Stimulated activated memory B cell treated with anti-CD40 and anti-IgM and Interleukin-4, amounts not matched to agents 10 μg/mL and 1 μg/mL and 100 μg/mL, for 72 hours (primary cell): ENCODE data around the gene MPZL1.
"Not testable (repeated sequence)": the region's sequence is repeated elsewhere in the genome, so short reads cannot be mapped to it uniquely, and the experiment has no call there.

Experiments
- ATAC-seq: fragments of 150-1000 bp; cut with Tn5 transposase; 2 replicates; pipeline ENCODE4 v1.10.0; 2021
- H3K27ac Mint-ChIP-seq: one replicate; pipeline ENCODE4 v1.8.0; 2022; ENCODE audit warnings: mild to moderate bottlenecking, mixed read lengths
- H3K27me3 Mint-ChIP-seq: one replicate; pipeline ENCODE4 v1.8.0; 2022; ENCODE audit warnings: mixed read lengths
- H3K36me3 Mint-ChIP-seq: one replicate; pipeline ENCODE4 v1.8.0; 2022; ENCODE audit warnings: mixed read lengths
- H3K4me1 Mint-ChIP-seq: one replicate; pipeline ENCODE4 v1.8.0; 2022; ENCODE audit warnings: mixed read lengths
- H3K4me3 Mint-ChIP-seq: one replicate; pipeline ENCODE4 v1.8.0; 2022; ENCODE audit warnings: mild to moderate bottlenecking, moderate library complexity, mixed read lengths
- H3K9me3 Mint-ChIP-seq: one replicate; pipeline ENCODE4 v1.8.0; 2022; ENCODE audit warnings: mixed read lengths

Gene MPZL1

GRCh38 chr1:167720965-167721616, 691 bp upstream of the MPZL1 start:
- H3K4me1 Mint-ChIP-seq, result peaks cover 57% of the 10 kb centered on the region
- H3K27me3 Mint-ChIP-seq, result no peaks in the 10 kb centered on the region
- peak overlapping the region; percentile 85 for H3K27ac Mint-ChIP-seq
- H3K4me3 Mint-ChIP-seq, result peak overlapping the region; percentile 88
- ATAC-seq, result no peak
- H3K36me3 Mint-ChIP-seq, result no peaks in the 10 kb centered on the region
- no peaks in the 10 kb centered on the region for H3K9me3 Mint-ChIP-seq

GRCh38 chr1:167722152-167722869, 529 bp downstream of the MPZL1 start:
- Mint-ChIP-seq H3K36me3 (no peaks in the 10 kb centered on the region), H3K9me3 (no peaks in the 10 kb centered on the region), H3K4me3 (peak overlapping the region; percentile 88), H3K27ac (peak overlapping the region; percentile 85), H3K27me3 (no peaks in the 10 kb centered on the region), H3K4me1 (peaks cover 62% of the 10 kb centered on the region)
- peak; percentile 68 for ATAC-seq

- H3K27ac Mint-ChIP-seq, result peak overlapping the region; percentile 85
- no peaks in the 10 kb centered on the region for H3K27me3 Mint-ChIP-seq
- no peaks in the 10 kb centered on the region for H3K9me3 Mint-ChIP-seq
- peaks cover 62% of the 10 kb centered on the region for H3K4me1 Mint-ChIP-seq
- peak overlapping the region; percentile 88 for H3K4me3 Mint-ChIP-seq
- H3K36me3 Mint-ChIP-seq, result no peaks in the 10 kb centered on the region
- ATAC-seq, result no peak
Measured at GRCh38 chr1:167722870-167723251, 1.1 kb downstream of the MPZL1 start.

- Mint-ChIP-seq H3K4me1 (peaks cover 55% of the 10 kb centered on the region), H3K27ac (no peak overlapping the region), H3K36me3 (no peaks in the 10 kb centered on the region)
Measured at GRCh38 chr1:167723707-167724323, 2.0 kb downstream of the MPZL1 start.

GRCh38 chr1:167726008-167726407, 4.2 kb downstream of the MPZL1 start:
- Mint-ChIP-seq H3K4me3 (no peak overlapping the region), H3K27ac (no peak overlapping the region), H3K9me3 (no peaks in the 10 kb centered on the region), H3K36me3 (peaks cover 11% of the 10 kb centered on the region), H3K27me3 (no peaks in the 10 kb centered on the region), H3K4me1 (peaks cover 40% of the 10 kb centered on the region)
- ATAC-seq, result no peak

More at GRCh38 chr1:167723707-167724323, 2.0 kb downstream of the MPZL1 start:
- ATAC-seq, result no peak
- H3K27me3 Mint-ChIP-seq, result no peaks in the 10 kb centered on the region
- no peak overlapping the region for H3K4me3 Mint-ChIP-seq
- H3K9me3 Mint-ChIP-seq, result no peaks in the 10 kb centered on the region

GRCh38 chr1:167728818-167729410, 7.1 kb downstream of the MPZL1 start:
- Mint-ChIP-seq H3K4me1 (peaks cover 27% of the 10 kb centered on the region), H3K36me3 (peaks cover 13% of the 10 kb centered on the region), H3K27ac (no peak overlapping the region), H3K27me3 (no peaks in the 10 kb centered on the region), H3K4me3 (no peak overlapping the region), H3K9me3 (no peaks in the 10 kb centered on the region)
- ATAC-seq, result no peak

GRCh38 chr1:167734227-167734626, 12.4 kb downstream of the MPZL1 start:
- Mint-ChIP-seq H3K36me3 (peaks cover 21% of the 10 kb centered on the region), H3K4me1 (peaks cover 4% of the 10 kb centered on the region), H3K9me3 (no peaks in the 10 kb centered on the region), H3K27ac (no peak overlapping the region), H3K27me3 (no peaks in the 10 kb centered on the region), H3K4me3 (no peak overlapping the region)
- no peak for ATAC-seq

- no peak overlapping the region for H3K27ac Mint-ChIP-seq
- no peaks in the 10 kb centered on the region for H3K9me3 Mint-ChIP-seq
- H3K4me1 Mint-ChIP-seq, result peaks cover 4% of the 10 kb centered on the region
- H3K36me3 Mint-ChIP-seq, result peaks cover 24% of the 10 kb centered on the region
- H3K4me3 Mint-ChIP-seq, result no peak overlapping the region
- H3K27me3 Mint-ChIP-seq, result no peaks in the 10 kb centered on the region
- ATAC-seq, result no peak
Measured at GRCh38 chr1:167734841-167735240, 13.1 kb downstream of the MPZL1 start.

- peaks cover 23% of the 10 kb centered on the region for H3K36me3 Mint-ChIP-seq
- H3K27me3 Mint-ChIP-seq, result no peaks in the 10 kb centered on the region
- ATAC-seq, result no peak
- H3K9me3 Mint-ChIP-seq, result no peaks in the 10 kb centered on the region
- H3K4me1 Mint-ChIP-seq, result peaks cover 16% of the 10 kb centered on the region
- no peak overlapping the region for H3K27ac Mint-ChIP-seq
- H3K4me3 Mint-ChIP-seq, result no peak overlapping the region
Measured at GRCh38 chr1:167737169-167737568, 15.4 kb downstream of the MPZL1 start.

- no peaks in the 10 kb centered on the region for H3K27me3 Mint-ChIP-seq
- peaks cover 25% of the 10 kb centered on the region for H3K4me1 Mint-ChIP-seq
- no peak overlapping the region for H3K4me3 Mint-ChIP-seq
- no peaks in the 10 kb centered on the region for H3K9me3 Mint-ChIP-seq
- no peak for ATAC-seq
- H3K27ac Mint-ChIP-seq, result no peak overlapping the region
- peaks cover 23% of the 10 kb centered on the region for H3K36me3 Mint-ChIP-seq
Measured at GRCh38 chr1:167738158-167738557, 16.4 kb downstream of the MPZL1 start.

- Mint-ChIP-seq H3K27ac (no peak overlapping the region), H3K9me3 (no peaks in the 10 kb centered on the region), H3K4me3 (no peak overlapping the region), H3K27me3 (no peaks in the 10 kb centered on the region), H3K36me3 (peaks cover 26% of the 10 kb centered on the region), H3K4me1 (peaks cover 32% of the 10 kb centered on the region)
- no peak for ATAC-seq
Measured at GRCh38 chr1:167739752-167740151, 18.0 kb downstream of the MPZL1 start.

GRCh38 chr1:167741103-167741502, 19.3 kb downstream of the MPZL1 start:
- peaks cover 26% of the 10 kb centered on the region for H3K36me3 Mint-ChIP-seq
- not testable (repeated sequence) for H3K9me3 Mint-ChIP-seq, H3K4me3 Mint-ChIP-seq, H3K27me3 Mint-ChIP-seq, ATAC-seq, H3K27ac Mint-ChIP-seq
- H3K4me1 Mint-ChIP-seq, result peaks cover 36% of the 10 kb centered on the region

- H3K27ac Mint-ChIP-seq, result peak overlapping the region; percentile 26
- H3K4me1 Mint-ChIP-seq, result peaks cover 50% of the 10 kb centered on the region
- ATAC-seq, H3K27me3 Mint-ChIP-seq, H3K9me3 Mint-ChIP-seq, H3K4me3 Mint-ChIP-seq: not testable (repeated sequence)
- peaks cover 26% of the 10 kb centered on the region for H3K36me3 Mint-ChIP-seq
Measured at GRCh38 chr1:167742392-167743057, 20.7 kb downstream of the MPZL1 start.

- Mint-ChIP-seq H3K4me1 (peaks cover 69% of the 10 kb centered on the region), H3K27me3 (no peaks in the 10 kb centered on the region), H3K4me3 (no peak overlapping the region), H3K9me3 (no peaks in the 10 kb centered on the region), H3K36me3 (peaks cover 14% of the 10 kb centered on the region), H3K27ac (no peak overlapping the region)
- ATAC-seq, result no peak
Measured at GRCh38 chr1:167744901-167745300, 23.1 kb downstream of the MPZL1 start.
